NCI-H345 (cell line): Measurements from ENCODE around the gene PTCD2.
"Not testable (repeated sequence)": the region's sequence is repeated elsewhere in the genome, so short reads cannot be mapped to it uniquely, and the experiment has no call there.

ENCODE experiments used
- DNase-seq: peaks from one replicate; lab custom pipeline; 2025; lab: John Stamatoyannopoulos, UW

The PTCD2 gene

GRCh38 chr5:72380492-72381274 lies 60.5 kb downstream of the PTCD2 start:
- no peak for DNase-seq

GRCh38 chr5:72383280-72383679 lies 63.1 kb downstream of the PTCD2 start:
- DNase-seq = no peak

- DNase-seq = no peak
Observed at GRCh38 chr5:72383726-72384125, 63.6 kb downstream of the PTCD2 start.

- DNase-seq = no peak
Observed at GRCh38 chr5:72386639-72387038, 66.5 kb downstream of the PTCD2 start.

- DNase-seq = no peak
Observed at GRCh38 chr5:72387985-72388384, 67.8 kb downstream of the PTCD2 start.

GRCh38 chr5:72388646-72389045 lies 68.5 kb downstream of the PTCD2 start:
- no peak for DNase-seq

- DNase-seq = no peak
Observed at GRCh38 chr5:72390836-72391235, 70.7 kb downstream of the PTCD2 start.

GRCh38 chr5:72392326-72392733 lies 72.2 kb downstream of the PTCD2 start:
- DNase-seq = no peak

GRCh38 chr5:72393052-72393451 lies 72.9 kb downstream of the PTCD2 start:
- DNase-seq = no peak

- no peak for DNase-seq
Observed at GRCh38 chr5:72394688-72395087, 74.5 kb downstream of the PTCD2 start.

- no peak for DNase-seq
Observed at GRCh38 chr5:72397836-72398235, 77.7 kb downstream of the PTCD2 start.

GRCh38 chr5:72400950-72401349 lies 80.8 kb downstream of the PTCD2 start:
- DNase-seq = no peak

GRCh38 chr5:72402381-72402890 lies 82.3 kb downstream of the PTCD2 start:
- no peak for DNase-seq

- no peak for DNase-seq
Observed at GRCh38 chr5:72402959-72403628, 82.9 kb downstream of the PTCD2 start.

GRCh38 chr5:72404771-72405170 lies 84.6 kb downstream of the PTCD2 start:
- DNase-seq = not testable (repeated sequence)

GRCh38 chr5:72407078-72407477 lies 86.9 kb downstream of the PTCD2 start:
- DNase-seq = no peak

- DNase-seq = no peak
Observed at GRCh38 chr5:72407541-72407940, 87.4 kb downstream of the PTCD2 start.

- no peak for DNase-seq
Observed at GRCh38 chr5:72408127-72408526, 88.0 kb downstream of the PTCD2 start.

- no peak for DNase-seq
Observed at GRCh38 chr5:72408603-72409002, 88.4 kb downstream of the PTCD2 start.

- DNase-seq = no peak
Observed at GRCh38 chr5:72410688-72411295, 90.6 kb downstream of the PTCD2 start.

GRCh38 chr5:72412283-72413055 lies 92.3 kb downstream of the PTCD2 start:
- no peak for DNase-seq
